Fibroblast of skin of scalp (primary cell): Measurements from ENCODE around the gene SERP2.

Experiments used
- DNase-seq: peaks from one replicate; pipeline ENCODE4 v3.0.0-alpha.2; 2013

Gene SERP2

GRCh38 chr13:44413095-44413494, 39.5 kb downstream of the SERP2 start:
- no peak for DNase-seq

GRCh38 chr13:44414716-44415115, 41.1 kb downstream of the SERP2 start:
- DNase-seq: no peak

GRCh38 chr13:44415815-44416214, 42.2 kb downstream of the SERP2 start:
- DNase-seq: no peak

GRCh38 chr13:44416301-44416700, 42.7 kb downstream of the SERP2 start:
- DNase-seq: no peak

GRCh38 chr13:44416744-44417143, 43.1 kb downstream of the SERP2 start:
- DNase-seq: no peak

GRCh38 chr13:44417446-44417845, 43.8 kb downstream of the SERP2 start:
- DNase-seq: no peak

GRCh38 chr13:44417876-44418275, 44.3 kb downstream of the SERP2 start:
- no peak for DNase-seq

GRCh38 chr13:44420376-44421220, 47.0 kb downstream of the SERP2 start:
- DNase-seq: peak; percentile 26

- no peak for DNase-seq
These were observed 48.4 kb downstream of the SERP2 start for GRCh38 chr13:44421853-44422525.

- DNase-seq: no peak
These were observed 49.4 kb downstream of the SERP2 start for GRCh38 chr13:44422755-44423643.

GRCh38 chr13:44423824-44424223, 50.2 kb downstream of the SERP2 start:
- no peak for DNase-seq

GRCh38 chr13:44425041-44425814, 51.6 kb downstream of the SERP2 start:
- DNase-seq: no peak

- no peak for DNase-seq
These were observed 52.1 kb downstream of the SERP2 start for GRCh38 chr13:44425815-44426078.

- no peak for DNase-seq
These were observed 52.8 kb downstream of the SERP2 start for GRCh38 chr13:44426461-44426860.

GRCh38 chr13:44429311-44429710, 55.7 kb downstream of the SERP2 start:
- DNase-seq: no peak

- DNase-seq: no peak
These were observed 57.5 kb downstream of the SERP2 start for GRCh38 chr13:44431150-44431549.

- no peak for DNase-seq
These were observed 59.0 kb downstream of the SERP2 start for GRCh38 chr13:44432650-44433049.

- no peak for DNase-seq
These were observed 60.5 kb downstream of the SERP2 start for GRCh38 chr13:44433863-44434765.

- DNase-seq: no peak
These were observed 61.1 kb downstream of the SERP2 start for GRCh38 chr13:44434766-44435141.

GRCh38 chr13:44435142-44435918, 61.7 kb downstream of the SERP2 start:
- DNase-seq: peak; percentile 98
